SU-DHL-6 (cell line): Measurements from ENCODE around the gene SLC51A.
"Not testable (repeated sequence)": the region's sequence is repeated elsewhere in the genome, so short reads cannot be mapped to it uniquely, and the experiment has no call there.

Source experiments
- H2AFZ ChIP-seq: fragments of 200-600 bp; sonication (generic); 2 replicates; pipeline ENCODE4 v1.6.1; 2014; ENCODE audit warnings: low read depth, mild to moderate bottlenecking, moderate library complexity, mixed read lengths, antibody characterized with exemption, low read length; ENCODE audit not compliant: severe bottlenecking
- H3F3A ChIP-seq: fragments of 200-600 bp; shearing (Covaris generic); 2 replicates; pipeline ENCODE4 v1.6.0; 2016; ENCODE audit warnings: antibody characterized with exemption, mild to moderate bottlenecking; ENCODE audit not compliant: insufficient read depth
- H3K27ac ChIP-seq: fragments of 200-600 bp; sonication (generic); 2 replicates; pipeline ENCODE4 v1.5.1; 2016; ENCODE audit warnings: low read depth, mild to moderate bottlenecking, low read length, moderate library complexity, mixed read lengths
- H3K27me3 ChIP-seq: fragments of 200-600 bp; sonication (generic), shearing (Covaris generic); 2 replicates; pipeline ENCODE4 v1.6.0; 2014; ENCODE audit warnings: mild to moderate bottlenecking, low read length
- H3K36me3 ChIP-seq: fragments of 200-600 bp; sonication (generic); 2 replicates; pipeline ENCODE4 v1.6.1; 2014; ENCODE audit warnings: mild to moderate bottlenecking, low read length, mixed read lengths
- H3K4me2 ChIP-seq: fragments of 300-600, 200-600 bp; shearing (Covaris generic), sonication (generic); 2 replicates; pipeline ENCODE4 v1.6.0; 2014; ENCODE audit warnings: low read length, low read depth, mild to moderate bottlenecking; ENCODE audit not compliant: poor library complexity, severe bottlenecking
- H3K4me3 ChIP-seq: fragments of 200-600 bp; sonication (generic); 2 replicates; pipeline ENCODE4 v1.5.1; 2014; ENCODE audit warnings: antibody characterized with exemption, low read length, mild to moderate bottlenecking, mixed read lengths; ENCODE audit not compliant: insufficient read depth, poor library complexity, severe bottlenecking
- H3K79me2 ChIP-seq: fragments of 200-600 bp; sonication (generic); 2 replicates; pipeline ENCODE4 v1.6.1; 2014; ENCODE audit warnings: mild to moderate bottlenecking, low read length, moderate library complexity; ENCODE audit not compliant: insufficient read depth
- H3K9ac ChIP-seq: fragments of 200-600 bp; sonication (generic); 2 replicates; pipeline ENCODE4 v1.7.0; 2014; ENCODE audit warnings: mild to moderate bottlenecking, low read length
- H3K9me2 ChIP-seq: fragments of 200-600 bp; sonication (generic); replicated peaks from 2 replicates; pipeline ENCODE4 v1.6.1; 2014; ENCODE audit warnings: low read length; ENCODE audit not compliant: insufficient read depth
- H3K9me3 ChIP-seq: fragments of 200-600 bp; sonication (generic); 2 replicates; pipeline ENCODE4 v1.6.1; 2014; ENCODE audit warnings: low read length, mixed read lengths; ENCODE audit not compliant: insufficient read depth
- H4K20me1 ChIP-seq: fragments of 200-600 bp; sonication (generic); 2 replicates; pipeline ENCODE4 v1.6.1; 2014; ENCODE audit warnings: low read depth, mild to moderate bottlenecking, antibody characterized with exemption, low read length, moderate library complexity, mixed read lengths
- EZH2phosphoT487 ChIP-seq: fragments of 200-600 bp; sonication (generic), shearing (Covaris generic); conservative IDR thresholded peaks from 2 replicates; pipeline ENCODE4 v1.6.1; 2018; ENCODE audit warnings: mild to moderate bottlenecking, antibody characterized with exemption, low read length, moderate library complexity, mixed read lengths
- TF ChIP-seq, protein P1 (sequence below): fragments of 200-600 bp; sonication (generic); IDR thresholded peaks from one replicate; pipeline ENCODE4 v1.5.1; 2017; ENCODE audit warnings: antibody characterized with exemption, mild to moderate bottlenecking, low read length, moderate library complexity; ENCODE audit not compliant: insufficient read depth, poor library complexity, severe bottlenecking

The SLC51A gene

DNA sequence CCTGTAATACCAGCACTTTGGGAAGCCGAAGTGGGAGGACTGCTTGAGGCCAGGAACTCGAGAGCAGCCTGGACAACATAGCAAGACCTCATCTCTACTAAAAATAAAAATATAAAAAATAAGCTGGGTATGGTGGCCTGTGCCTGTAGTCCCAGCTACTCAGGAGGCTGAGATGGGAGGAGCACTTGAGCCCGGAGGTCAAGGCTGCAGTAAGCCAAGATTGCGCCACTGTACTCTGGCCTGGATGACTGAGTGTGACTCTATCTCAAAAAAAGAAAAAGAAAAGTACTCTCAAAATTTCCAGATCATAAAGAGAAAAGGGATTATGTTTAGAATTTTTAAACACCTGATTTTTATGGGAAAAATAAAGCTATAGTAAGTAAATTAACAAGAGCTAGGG lies 24.1 kb downstream of the SLC51A start:
- no peaks in the 10 kb centered on the region for H4K20me1 ChIP-seq
- no peaks in the 10 kb centered on the region for H3K36me3 ChIP-seq
- TF ChIP-seq EZH2phosphoT487: no peak
- TF ChIP-seq, protein P1, sequence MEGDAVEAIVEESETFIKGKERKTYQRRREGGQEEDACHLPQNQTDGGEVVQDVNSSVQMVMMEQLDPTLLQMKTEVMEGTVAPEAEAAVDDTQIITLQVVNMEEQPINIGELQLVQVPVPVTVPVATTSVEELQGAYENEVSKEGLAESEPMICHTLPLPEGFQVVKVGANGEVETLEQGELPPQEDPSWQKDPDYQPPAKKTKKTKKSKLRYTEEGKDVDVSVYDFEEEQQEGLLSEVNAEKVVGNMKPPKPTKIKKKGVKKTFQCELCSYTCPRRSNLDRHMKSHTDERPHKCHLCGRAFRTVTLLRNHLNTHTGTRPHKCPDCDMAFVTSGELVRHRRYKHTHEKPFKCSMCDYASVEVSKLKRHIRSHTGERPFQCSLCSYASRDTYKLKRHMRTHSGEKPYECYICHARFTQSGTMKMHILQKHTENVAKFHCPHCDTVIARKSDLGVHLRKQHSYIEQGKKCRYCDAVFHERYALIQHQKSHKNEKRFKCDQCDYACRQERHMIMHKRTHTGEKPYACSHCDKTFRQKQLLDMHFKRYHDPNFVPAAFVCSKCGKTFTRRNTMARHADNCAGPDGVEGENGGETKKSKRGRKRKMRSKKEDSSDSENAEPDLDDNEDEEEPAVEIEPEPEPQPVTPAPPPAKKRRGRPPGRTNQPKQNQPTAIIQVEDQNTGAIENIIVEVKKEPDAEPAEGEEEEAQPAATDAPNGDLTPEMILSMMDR: no peak

GRCh38 chr3:196241704-196242103 lies 25.4 kb downstream of the SLC51A start:
- TF ChIP-seq, protein P1: no peak
- no peak for TF ChIP-seq EZH2phosphoT487
- Histone ChIP-seq H3K9me3 (no peaks in the 10 kb centered on the region), H3K9me2 (no peaks in the 10 kb centered on the region), H3F3A (no peaks in the 10 kb centered on the region), H3K79me2 (no peaks in the 10 kb centered on the region), H3K27ac (no peak overlapping the region), H3K27me3 (no peaks in the 10 kb centered on the region), H3K4me2 (no peak overlapping the region), H3K36me3 (no peaks in the 10 kb centered on the region), H3K4me3 (no peak overlapping the region), H4K20me1 (no peaks in the 10 kb centered on the region), H3K9ac (no peak overlapping the region), H2AFZ (no peak overlapping the region)

More for the DNA sequence above, 24.1 kb downstream of the SLC51A start:
- Histone ChIP-seq H3K9me3 (no peaks in the 10 kb centered on the region), H3F3A (no peaks in the 10 kb centered on the region), H3K9me2 (no peaks in the 10 kb centered on the region), H3K79me2 (no peaks in the 10 kb centered on the region), H3K27ac (no peak overlapping the region), H3K9ac (no peak overlapping the region), H3K27me3 (no peaks in the 10 kb centered on the region), H2AFZ (no peak overlapping the region), H3K4me2 (no peak overlapping the region), H3K4me3 (no peak overlapping the region)

GRCh38 chr3:196244166-196244565 lies 27.8 kb downstream of the SLC51A start:
- not testable (repeated sequence) for H3K4me2 ChIP-seq, H3K4me3 ChIP-seq, H3K9me2 ChIP-seq, H3K79me2 ChIP-seq, H3K27me3 ChIP-seq, H3K9ac ChIP-seq, H3K27ac ChIP-seq, H3F3A ChIP-seq, H3K36me3 ChIP-seq, H3K9me3 ChIP-seq, H2AFZ ChIP-seq, H4K20me1 ChIP-seq

GRCh38 chr3:196246612-196247308 lies 30.4 kb downstream of the SLC51A start:
- H3K27me3 ChIP-seq: no peaks in the 10 kb centered on the region
- H3K9me3 ChIP-seq: no peaks in the 10 kb centered on the region
- H3F3A ChIP-seq: no peaks in the 10 kb centered on the region
- H2AFZ ChIP-seq: no peak overlapping the region
- H3K9ac ChIP-seq: no peak overlapping the region
- no peaks in the 10 kb centered on the region for H3K79me2 ChIP-seq
- no peaks in the 10 kb centered on the region for H3K9me2 ChIP-seq
- H3K36me3 ChIP-seq: no peaks in the 10 kb centered on the region
- no peak for TF ChIP-seq EZH2phosphoT487
- TF ChIP-seq, protein P1: no peak
- no peak overlapping the region for H3K4me3 ChIP-seq
- no peak overlapping the region for H3K4me2 ChIP-seq
- no peak overlapping the region for H3K27ac ChIP-seq
- no peaks in the 10 kb centered on the region for H4K20me1 ChIP-seq
